ENCODE measurements around the gene KCNAB1. TPM values are rescaled to one million over a fixed set of nuclear protein-coding genes. Genes with fewer than 3 reads are reported as not detected.

KCNAB1 gene
- total and polyA plus RNA-seq, 2 of the 8 experiments (the other 6 are each of a cell fraction or from before 2014, with no cell fraction given): 0.51 to 2.3 TPM

DNA sequence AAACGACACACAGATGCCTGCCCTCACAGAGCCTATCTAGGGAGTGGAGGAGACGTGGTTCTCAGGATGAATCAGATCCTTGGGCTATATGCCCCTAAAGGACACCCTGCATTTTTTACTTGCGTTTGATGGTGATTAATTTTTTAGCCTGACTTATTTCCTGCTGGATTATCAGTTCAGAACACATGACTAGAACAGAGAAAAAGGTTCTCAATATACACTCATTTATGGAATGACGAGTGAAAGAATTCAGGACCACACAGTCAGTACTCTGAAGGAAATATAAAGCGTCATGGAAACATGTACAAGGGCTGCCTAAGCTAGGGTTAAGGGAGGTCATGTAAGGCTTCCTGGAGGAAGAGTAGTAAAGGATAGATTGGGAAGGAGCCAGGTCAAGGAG lies 312.8 kb downstream of the KCNAB1 start:
- no peak overlapping the region for H3K27ac ChIP-seq (ENCODE audit: low read depth, low read length)
- no peaks in the 10 kb centered on the region for H3K79me2 ChIP-seq (ENCODE audit: control insufficient read depth in 1 of 2, insufficient read depth in 2 of 2, low read length in 2 of 2)
- no peak for FAIRE-seq
- H3K14ac ChIP-seq (ENCODE audit: insufficient read length): no peak overlapping the region
- H3K4me3 ChIP-seq (ENCODE audit: extremely low read depth in 1 of 4, insufficient read depth in 2 of 4, low read depth in 3 of 4, low read length in 4 of 4): no peak overlapping the region
- no peaks in the 10 kb centered on the region for H4K20me1 ChIP-seq (replicated peaks in 1 of 2; ENCODE audit: control insufficient read depth in 1 of 2, insufficient read depth in 2 of 2, low read length in 2 of 2)
- H3K36me3 ChIP-seq (ENCODE audit: control insufficient read depth in 2 of 4, insufficient read depth in 4 of 4, low read length in 3 of 4): no peaks in the 10 kb centered on the region
- no peaks in the 10 kb centered on the region for H3K9me3 ChIP-seq (ENCODE audit: insufficient read depth in 2 of 2, low read depth in 1 of 2, low read length in 1 of 2)
- no peak overlapping the region for H3K18ac ChIP-seq (ENCODE audit: extremely low read depth, low read length)
- H2BK5ac ChIP-seq (ENCODE audit: low read depth, low read length): no peak overlapping the region
- H3K4me2 ChIP-seq (ENCODE audit: insufficient read depth in 1 of 2, low read depth in 2 of 2, low read length in 2 of 2): no peak overlapping the region
- H4K8ac ChIP-seq (ENCODE audit: extremely low read depth, insufficient read depth, low read length): no peak overlapping the region
- POLR2A ChIA-PET (ENCODE audit: partially characterized antibody): no interaction called here
- H3K56ac ChIP-seq (replicated peaks; ENCODE audit: insufficient read length, low read depth, low read length): no peak overlapping the region
- H3K79me1 ChIP-seq (ENCODE audit: low read depth, low read length): no peaks in the 10 kb centered on the region
- no peak for DNase-seq (ENCODE audit: low read depth in 1 of 2, low spot score in 2 of 2)
- no peaks in the 10 kb centered on the region for H3K23me2 ChIP-seq (ENCODE audit: low read depth, low read length)
- no peak overlapping the region for H2BK120ac ChIP-seq (replicated peaks; ENCODE audit: low read depth, low read length)
- no peak overlapping the region for H2BK15ac ChIP-seq (ENCODE audit: low read length)
- H2BK12ac ChIP-seq (ENCODE audit: low read depth, low read length): no peak overlapping the region
- no peak overlapping the region for H4K5ac ChIP-seq (ENCODE audit: insufficient read length, low read depth, low read length)
- no peak overlapping the region for H2BK20ac ChIP-seq (ENCODE audit: low read length)
- CTCF ChIA-PET (ENCODE audit: partially characterized antibody): interaction anchor here (1.1 to 3.2 kb wide), 5 partner anchors 10 to 297 kb away, joined by 3 to 22 read pairs (median 3); no protein-coding TSS in a partner anchor
- H4K91ac ChIP-seq (replicated peaks; ENCODE audit: insufficient read length, low read length): no peak overlapping the region
- H3K9ac ChIP-seq (replicated peaks in 1 of 4; ENCODE audit: extremely low read depth in 1 of 4, low read depth in 3 of 4, low read length in 3 of 4): no peak overlapping the region
- H3K27me3 ChIP-seq (replicated peaks in 1 of 4; ENCODE audit: control insufficient read depth in 3 of 4, extremely low read depth in 1 of 4, insufficient read depth in 3 of 4, low read length in 3 of 4): no peaks in the 10 kb centered on the region
- H3K23ac ChIP-seq (ENCODE audit: insufficient read length): no peak overlapping the region
- no peak overlapping the region for H2AK5ac ChIP-seq (ENCODE audit: low read depth, low read length)
- no peak overlapping the region for H3K4ac ChIP-seq (replicated peaks; ENCODE audit: insufficient read length, low read depth, low read length)
- no peaks in the 10 kb centered on the region for H3K4me1 ChIP-seq (replicated peaks in 1 of 4; ENCODE audit: control insufficient read depth in 3 of 4, insufficient read depth in 4 of 4, low read length in 3 of 4)
- peak overlapping the region; percentile 85 for H2AFZ ChIP-seq (ENCODE audit: low read length)
- WGBS, 2 experiments (ENCODE audit: extremely low coverage in 1 of 2, insufficient coverage in 1 of 2, insufficient read length in 1 of 2, insufficient replicate concordance in 2 of 2, low coverage in 1 of 2, low lambda C conversion rate in 2 of 2, missing lambda C conversion rate in 1 of 2): 92% methylated on average over 5 of the region's 5 CpGs; no CpG with 5 or more reads in 1 of the 2 experiments
- TF ChIP-seq YY1 (IDR thresholded peaks at IDR 0.05; ENCODE audit: low read depth, low read length): no peak
- no peak for TF ChIP-seq TCF12 (IDR thresholded peaks at IDR 0.05; ENCODE audit: low read depth, low read length)
- TF ChIP-seq SP4 (IDR thresholded peaks at IDR 0.05; ENCODE audit: low read length): no peak
- TF ChIP-seq RNF2 (IDR thresholded peaks at IDR 0.05; ENCODE audit: borderline replicate concordance, low read depth, low read length, missing control alignments, poor library complexity, severe bottlenecking): no peak
- TF ChIP-seq PHF8 (conservative IDR thresholded peaks at IDR 0.05; ENCODE audit: low read depth, low read length): no peak
- TF ChIP-seq TAF1 (IDR thresholded peaks at IDR 0.05; ENCODE audit: low read depth, low read length): no peak
- no peak for TF ChIP-seq SP2 (IDR thresholded peaks at IDR 0.05; ENCODE audit: low read length)
- no peak for TF ChIP-seq ASH2L (IDR thresholded peaks at IDR 0.05; ENCODE audit: low read length)
- TF ChIP-seq, protein P1, sequence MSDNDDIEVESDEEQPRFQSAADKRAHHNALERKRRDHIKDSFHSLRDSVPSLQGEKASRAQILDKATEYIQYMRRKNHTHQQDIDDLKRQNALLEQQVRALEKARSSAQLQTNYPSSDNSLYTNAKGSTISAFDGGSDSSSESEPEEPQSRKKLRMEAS (IDR thresholded peaks at IDR 0.05): no peak
- no peak for TF ChIP-seq CTBP2 (IDR thresholded peaks at IDR 0.05; ENCODE audit: borderline replicate concordance, insufficient read depth, insufficient read length, low read length)
- no peak for TF ChIP-seq HDAC2 (IDR thresholded peaks at IDR 0.05; ENCODE audit: borderline replicate concordance in 1 of 2, low read depth in 2 of 2, low read length in 2 of 2)
- no peak for TF ChIP-seq RBBP5 (IDR thresholded peaks at IDR 0.05; ENCODE audit: borderline replicate concordance, low read depth, low read length)

Data from H1 (cell line).